HG03469 (cell line): Measurements from ENCODE around the gene B9D2.
"Not testable (repeated sequence)": the region's sequence is repeated elsewhere in the genome, so short reads cannot be mapped to it uniquely, and the experiment has no call there.

Source experiments
- ATAC-seq: cut with Tn5 transposase; IDR thresholded peaks from one replicate; pipeline ENCODE4 v1.9.1; 2021; ENCODE audit warnings: mild to moderate bottlenecking, moderate library complexity, moderate number of reproducible peaks; ENCODE audit not compliant: unreplicated experiment

B9D2 gene

DNA sequence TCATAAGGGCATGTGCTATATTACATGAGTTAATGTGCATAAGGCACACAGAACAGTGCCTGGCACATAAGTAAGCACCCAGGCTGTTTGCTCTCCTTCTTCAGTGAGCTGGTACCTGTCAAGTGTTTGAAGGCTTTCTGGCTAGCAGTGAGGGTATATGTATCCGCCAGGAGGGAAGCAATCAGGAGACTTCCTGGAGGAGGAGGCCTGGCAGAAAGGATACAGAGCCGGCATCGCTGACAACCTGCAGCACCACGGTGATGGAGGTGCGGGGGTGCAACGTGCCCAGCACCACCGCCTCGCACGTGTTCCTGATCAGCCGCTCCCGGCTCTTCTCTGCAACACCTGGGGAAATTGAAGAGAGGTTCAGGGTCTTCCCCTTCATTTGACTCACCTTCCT lies 27.7 kb upstream of the B9D2 start:
- ATAC-seq, result no peak

DNA sequence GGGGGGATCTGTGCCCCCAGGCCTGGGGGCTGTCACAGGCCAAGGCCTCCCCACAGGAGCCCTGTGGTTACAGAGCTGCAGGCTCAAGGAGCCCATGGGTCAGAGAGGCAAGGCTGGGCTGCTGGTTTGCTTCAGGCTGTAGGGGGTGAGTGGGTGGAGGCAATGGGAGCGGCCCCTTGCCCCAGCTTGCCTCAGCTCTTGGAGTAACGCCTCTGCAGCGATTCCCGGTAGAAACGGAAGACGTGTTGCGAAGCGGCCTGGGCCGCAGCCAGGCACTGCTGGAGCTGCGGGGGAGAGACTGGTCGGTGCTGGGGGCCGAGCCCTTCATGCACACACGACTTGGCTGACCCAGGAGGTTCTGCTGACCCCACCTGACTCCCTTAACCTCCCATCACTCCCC lies 22.5 kb upstream of the B9D2 start:
- ATAC-seq, result no peak

DNA sequence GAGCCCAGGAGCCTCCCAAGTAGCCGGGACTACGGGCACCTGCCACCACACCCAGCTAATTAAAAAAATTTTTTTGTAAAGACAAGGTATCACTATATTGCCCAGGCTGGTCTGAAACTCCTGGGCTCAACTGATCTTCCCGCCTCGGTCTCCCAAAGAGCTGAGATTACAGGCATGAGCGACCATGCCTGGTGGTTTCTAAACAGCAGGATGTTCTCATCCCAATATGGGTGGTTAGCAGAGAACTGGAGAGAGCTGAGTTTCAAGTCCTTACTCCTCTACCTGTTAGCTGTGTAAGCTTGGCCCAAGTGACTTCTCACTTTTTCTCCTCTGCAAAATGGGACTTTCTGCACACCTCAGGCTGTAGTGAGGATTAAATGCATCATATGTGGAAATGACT lies 20.4 kb upstream of the B9D2 start:
- ATAC-seq, result no peak

DNA sequence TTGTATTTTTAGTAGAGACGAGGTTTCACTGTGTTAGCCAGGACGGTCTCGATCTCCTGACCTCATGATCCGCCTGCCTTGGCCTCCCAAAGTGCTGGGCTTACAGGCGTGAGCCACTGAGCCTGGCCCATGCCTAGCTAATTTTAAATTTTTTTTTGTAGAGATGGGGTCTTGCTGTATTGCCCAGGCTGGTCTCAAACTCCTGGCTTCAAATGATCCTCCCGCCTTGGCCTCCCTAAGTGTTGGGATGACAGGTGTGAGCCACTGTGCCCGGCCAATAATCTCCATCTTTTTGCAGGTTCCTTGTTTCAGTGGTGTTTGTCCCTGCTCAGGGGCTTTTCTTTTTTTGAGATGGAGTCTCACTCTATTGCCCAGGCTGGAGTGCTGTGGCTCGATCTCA lies 17.6 kb upstream of the B9D2 start:
- not testable (repeated sequence) for ATAC-seq

DNA sequence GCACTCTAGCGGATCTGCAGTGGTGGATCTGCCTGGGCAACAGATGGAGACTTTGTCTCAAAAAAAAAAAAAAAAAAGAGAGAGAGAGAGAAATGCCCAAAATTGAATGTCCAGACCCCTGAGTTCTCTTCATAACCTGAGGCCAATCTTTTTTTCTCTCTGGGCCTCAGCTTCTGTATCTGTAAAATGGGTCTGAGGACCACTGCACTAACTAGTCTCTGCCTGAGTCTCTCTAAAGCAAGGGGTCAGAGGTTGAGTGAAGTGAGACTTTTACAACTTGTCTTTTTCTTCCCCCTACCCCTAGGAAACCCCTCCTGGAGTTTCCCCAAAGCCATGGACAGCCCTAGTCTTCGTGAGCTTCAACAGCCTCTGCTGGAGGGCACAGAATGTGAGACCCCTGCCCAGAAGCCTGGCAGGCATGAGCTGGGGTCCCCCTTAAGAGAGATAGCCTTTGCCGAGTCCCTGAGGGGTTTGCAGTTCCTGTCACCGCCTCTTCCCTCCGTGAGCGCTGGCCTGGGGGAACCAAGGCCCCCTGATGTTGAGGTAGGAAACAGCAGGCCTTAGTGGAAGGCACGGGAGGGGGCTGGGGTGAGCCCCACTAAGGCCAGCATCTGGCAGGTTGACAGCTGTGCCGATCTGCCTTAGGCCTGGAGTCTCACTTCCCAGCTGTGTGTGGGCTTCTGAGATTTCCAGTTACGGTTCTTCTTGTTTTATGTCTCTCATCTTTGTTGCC lies 14.2 kb upstream of the B9D2 start:
- ATAC-seq, result no peak

DNA sequence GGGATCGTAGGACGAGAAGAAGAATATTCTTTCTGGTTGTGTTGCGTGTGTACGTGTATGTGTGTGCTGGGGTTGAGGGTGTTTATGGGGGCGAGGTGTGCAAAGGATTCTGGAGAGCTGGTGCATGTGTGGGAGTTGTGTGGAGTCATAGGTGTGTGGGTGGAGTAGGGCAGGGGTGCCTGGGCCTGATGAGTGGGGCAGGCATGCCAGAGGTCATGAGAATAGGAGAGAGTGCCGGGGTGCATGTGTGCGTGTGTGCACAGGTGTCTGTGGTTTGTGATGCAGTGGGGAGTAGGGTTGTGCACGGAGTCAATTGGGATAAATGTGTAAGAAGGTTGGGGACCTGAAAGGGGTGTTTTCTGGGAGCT lies 13.0 kb upstream of the B9D2 start:
- no peak for ATAC-seq

DNA sequence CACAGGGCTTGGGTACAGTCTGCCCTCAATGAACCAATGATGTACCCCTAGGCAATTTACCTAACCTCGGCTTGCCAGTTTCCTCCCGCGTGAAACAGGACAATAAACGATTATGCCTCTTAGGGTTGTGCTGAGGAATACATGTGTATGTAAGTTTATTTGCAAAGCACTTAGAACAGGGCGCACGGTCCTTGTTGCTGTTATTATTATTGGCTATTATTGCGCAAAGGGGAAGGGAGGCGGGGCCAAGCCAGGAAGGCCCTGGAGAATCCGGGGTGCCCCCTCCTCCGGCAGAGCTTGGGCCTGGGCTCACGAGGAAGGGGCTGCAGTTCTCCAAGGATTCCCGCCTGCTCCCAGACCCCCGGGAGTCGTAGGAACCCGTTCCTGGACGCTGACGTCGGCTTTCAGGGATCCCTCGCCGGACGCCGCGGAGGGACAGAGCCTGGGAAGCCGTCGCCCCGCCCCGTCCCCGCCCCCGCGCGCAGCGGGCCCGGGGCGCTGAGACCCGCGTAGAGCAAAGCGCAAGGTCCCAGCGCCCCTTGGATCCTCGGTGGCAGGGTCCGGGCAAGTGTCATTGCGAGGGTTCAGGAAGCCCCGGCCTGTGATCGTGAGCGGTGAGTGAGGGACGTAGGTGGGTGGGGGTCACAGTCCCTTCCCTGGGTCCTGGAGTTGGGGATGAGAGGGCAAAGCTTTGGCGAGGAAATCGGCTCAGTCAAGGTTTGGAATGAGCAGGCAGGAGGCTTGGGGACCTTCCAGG lies 12.5 kb upstream of the B9D2 start, which contains the start of gene TMEM91:
Gene TMEM91 (plus strand): TSS at position 293 of the 757 bp plus-strand sequence. CDS start 1,777 bp downstream, outside the sequence.
- ATAC-seq, result no peak

DNA sequence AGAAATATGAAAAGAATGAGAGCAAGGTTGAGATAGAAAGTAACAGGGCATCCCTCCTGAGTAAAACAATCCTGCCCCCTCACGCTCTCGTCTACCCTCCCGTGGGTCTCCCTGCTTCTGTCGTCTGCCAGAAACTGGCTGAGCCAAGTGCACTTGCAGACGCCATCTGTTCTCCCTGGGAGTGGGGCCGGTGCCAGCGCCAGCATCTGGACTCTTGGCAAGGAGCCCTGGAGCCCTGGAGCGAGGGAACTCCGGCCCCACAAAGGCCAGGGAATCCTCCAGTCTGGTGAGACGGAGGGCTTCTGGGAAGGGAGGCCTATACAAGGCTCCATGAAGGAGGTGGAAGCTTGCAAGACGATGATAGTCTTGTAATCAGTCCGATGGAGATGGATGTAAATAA lies 10.0 kb upstream of the B9D2 start:
- no peak for ATAC-seq

DNA sequence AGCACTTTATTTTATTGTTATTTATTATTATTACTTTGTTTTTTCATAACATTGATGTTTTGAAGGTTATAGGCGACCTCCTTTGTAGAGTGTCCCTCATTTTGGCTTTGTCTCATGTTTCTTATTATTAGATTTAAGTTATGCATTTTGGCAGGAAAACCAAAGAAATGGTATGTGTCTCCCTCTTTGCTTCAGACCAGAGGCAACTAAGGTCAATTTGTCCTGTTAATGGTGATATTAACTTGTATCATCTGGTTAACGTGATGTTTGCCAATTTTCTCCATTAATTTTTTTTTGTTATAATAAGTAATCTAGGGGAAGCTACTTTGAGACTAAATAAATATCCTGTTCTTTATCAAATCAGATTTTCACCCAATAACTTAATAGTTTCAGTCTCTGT lies 8.6 kb upstream of the B9D2 start:
- ATAC-seq, result no peak

DNA sequence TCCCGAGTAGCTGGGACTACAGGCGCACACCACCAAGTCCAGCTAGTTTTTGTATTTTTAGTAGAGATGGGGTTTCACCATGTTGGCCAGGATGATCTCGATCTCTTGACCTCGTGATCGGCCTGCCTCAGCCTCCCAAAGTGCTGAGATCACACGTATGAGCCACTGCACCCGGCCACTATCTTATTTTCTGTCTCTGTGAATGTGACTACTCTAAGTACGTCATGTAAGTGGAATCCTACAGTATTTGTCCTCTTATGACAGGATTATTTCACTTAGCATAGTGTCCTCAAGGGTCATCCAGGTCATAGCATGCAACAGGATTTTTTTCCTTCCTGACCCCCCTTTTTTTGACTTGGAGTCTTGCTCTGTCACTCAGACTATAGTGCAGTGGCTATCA lies 7.6 kb upstream of the B9D2 start:
- no peak for ATAC-seq

DNA sequence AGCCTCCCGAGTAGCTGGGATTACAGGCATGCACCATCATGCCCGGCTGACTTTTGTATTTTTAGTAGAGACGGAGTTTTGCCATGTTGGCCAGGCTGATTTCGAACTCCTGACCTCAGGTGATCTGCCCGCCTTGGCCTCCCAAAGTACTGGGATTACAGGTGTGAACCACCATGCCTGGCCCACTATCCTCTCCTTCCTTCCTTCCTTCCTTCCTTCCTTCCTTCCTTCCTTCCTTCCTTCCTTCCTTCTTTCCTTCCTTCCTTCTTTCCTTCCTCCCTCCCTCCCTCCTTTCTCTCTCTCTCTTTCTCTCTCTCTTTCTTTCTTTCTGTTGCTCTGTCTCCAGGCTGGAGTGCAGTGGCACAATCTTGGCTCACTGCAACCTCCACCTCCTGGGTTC lies 7.2 kb upstream of the B9D2 start:
- ATAC-seq, result not testable (repeated sequence)

DNA sequence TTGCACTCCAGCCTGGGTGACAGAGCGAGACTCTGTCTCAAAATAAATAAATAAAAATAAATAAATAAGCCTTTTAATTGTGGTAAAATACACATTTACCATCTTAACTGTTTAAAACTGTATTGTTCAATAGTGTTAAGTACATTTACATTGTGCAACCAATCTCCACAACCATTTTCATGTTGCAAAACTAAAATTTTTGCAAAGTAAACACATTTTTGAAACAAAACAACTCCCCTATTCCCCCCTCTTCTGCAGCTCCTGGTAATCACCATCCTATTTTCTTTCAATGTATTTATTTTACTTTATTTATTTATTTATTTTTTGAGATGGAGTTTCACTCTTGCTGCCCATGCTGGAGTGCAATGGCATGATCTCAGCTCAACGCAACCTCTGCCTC lies 5.8 kb upstream of the B9D2 start:
- ATAC-seq, result no peak

DNA sequence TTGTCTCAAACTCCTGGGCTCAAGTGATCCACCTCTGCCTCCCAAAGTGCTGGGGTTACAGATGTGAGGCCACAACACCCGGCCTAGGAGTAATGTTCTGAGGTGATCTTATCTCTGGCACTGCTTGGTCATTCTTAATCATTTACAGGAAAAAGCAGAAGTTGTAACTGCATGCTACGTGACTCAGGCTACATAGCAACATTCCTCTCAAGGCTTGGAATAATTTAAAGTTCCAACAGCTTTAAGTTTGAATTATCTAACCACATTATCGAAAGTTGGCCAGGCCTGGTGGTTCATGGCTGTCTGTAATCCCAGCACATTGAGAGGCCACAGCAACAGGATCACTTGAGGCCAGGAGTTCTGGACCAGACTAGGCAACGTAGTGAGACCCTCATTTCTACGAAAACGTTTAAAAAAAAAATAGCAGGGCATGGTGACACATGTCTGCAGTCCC lies 3.9 kb upstream of the B9D2 start:
- ATAC-seq, result no peak

DNA sequence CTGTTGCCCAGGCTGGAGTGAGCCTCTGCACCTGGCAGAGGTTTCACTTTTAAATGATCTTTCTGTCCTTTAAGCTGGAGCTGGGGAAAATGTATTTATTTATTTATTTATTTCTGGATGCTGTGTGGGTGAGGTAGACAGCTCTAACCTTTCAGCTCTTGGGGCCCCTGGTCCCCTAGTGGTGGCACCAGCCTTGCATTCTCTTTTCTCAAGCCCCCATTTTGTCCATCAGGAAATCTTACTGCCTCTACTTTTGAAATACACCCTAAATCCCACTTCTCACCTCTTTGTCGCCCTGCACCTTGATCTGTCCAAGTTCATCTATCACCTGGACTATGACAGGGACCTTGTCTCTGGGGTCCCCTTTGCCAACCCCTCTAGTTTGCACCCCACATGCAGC lies 2.1 kb upstream of the B9D2 start:
- no peak for ATAC-seq

DNA sequence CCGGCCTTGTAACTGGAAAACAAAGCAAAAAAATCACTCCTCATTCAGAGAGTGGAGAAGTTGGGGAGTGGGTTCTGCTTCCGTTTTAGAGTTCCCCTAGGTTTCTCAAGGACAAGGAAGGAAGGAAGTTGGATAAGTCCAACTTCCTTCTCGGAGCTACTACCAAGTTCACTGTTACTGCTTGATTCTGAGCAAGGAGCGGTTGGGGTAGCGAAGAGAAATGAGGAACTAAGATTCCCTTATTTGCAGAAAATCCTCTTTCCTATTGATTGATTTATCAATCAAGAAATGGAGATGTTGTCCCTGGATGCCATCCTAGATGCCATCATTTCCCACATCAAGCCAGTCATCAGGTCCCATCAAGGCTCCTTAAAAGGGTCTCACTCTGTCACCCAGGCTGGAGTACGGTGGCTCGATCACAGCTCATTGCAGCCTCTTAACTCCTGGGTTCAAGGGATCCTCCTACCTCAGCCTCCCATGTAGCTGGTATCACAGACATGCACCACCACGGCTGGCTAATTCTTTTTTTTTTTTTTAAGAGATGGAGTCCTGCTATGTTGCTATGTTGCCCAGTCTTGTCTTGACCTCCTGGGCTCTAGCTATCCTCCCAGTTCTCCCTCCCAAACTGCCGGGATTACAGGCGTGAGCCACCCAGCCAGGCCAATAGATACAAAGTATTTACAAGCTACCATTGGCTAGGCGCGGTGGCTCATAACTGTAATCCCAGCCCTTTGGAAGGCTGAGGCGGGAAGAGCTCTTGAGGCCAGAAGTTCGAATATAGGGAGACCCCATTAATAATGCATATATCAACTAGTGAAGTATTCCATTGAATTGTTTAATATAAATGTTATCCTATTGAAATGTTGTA lies 809 bp upstream of the B9D2 start:
- ATAC-seq, result no peak

DNA sequence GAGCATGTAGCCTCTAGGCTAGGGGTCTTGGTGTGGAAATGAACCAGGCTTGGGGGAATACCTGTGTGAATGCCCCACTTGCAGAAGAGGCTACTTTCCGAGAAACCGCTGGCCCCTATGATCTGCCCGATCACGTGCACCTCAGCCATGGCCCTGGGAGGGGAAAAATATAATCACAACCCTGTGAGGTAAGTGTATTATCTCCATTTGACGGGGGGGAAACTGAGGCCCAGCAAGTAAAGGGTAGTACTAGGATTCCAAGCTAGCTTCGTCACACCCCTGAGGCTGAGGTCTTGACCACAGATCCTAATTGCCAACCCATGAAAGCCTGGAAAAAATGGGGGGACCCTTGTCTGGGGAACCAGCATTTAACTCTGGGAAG lies 587 bp downstream of the B9D2 start:
- ATAC-seq, result no peak

DNA sequence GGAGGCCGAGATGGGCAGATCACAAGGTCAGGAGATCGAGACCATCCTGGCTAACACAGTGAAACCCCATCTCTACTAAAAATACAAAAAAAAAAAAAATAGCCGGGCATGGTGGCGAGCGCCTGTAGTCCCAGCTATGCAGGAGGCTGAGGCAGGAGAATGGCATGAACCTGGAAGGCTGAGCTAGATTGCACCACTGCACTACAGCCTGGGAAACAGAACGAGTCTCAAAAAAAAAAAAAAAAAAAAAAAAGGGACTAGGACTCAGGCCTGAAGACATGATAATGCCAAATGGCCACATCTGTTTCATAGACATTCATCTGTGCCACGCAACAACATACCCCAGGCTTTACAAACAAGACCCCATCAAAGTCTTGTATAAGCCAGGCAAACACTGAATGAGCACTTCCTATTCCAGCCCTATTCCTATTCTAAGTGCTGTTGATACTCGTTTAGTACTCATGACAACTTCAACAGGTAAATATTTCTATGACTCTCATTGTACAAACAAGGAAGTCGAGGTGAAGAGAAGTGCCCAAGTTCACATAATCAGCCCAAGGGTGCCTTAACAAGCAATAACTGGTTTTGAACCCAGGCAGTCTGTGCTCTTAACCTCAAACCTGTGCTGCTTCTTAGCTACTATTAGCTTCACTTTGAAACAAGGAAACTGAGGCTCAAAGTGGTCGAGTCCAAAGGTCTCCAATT lies 1.7 kb downstream of the B9D2 start:
- no peak for ATAC-seq

DNA sequence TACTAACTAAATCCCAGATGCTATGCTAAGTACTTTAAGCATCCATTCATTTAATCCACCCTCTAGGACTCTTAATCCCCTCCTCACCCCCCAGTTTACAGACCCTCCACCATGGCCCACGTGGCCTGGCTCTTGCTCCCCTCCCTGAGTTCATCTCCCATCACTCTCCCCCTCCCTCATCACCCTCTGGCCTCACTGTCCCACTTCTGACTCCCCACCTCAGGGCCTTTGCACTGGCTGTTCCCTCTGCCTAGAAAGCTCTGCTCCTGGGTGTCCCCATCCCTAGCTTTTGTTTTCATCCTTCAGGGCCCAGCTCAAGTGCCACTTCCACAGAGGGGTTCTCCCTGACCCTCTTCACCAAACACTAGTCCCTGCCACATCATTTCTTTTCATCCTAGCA lies 4.2 kb downstream of the B9D2 start:
- no peak for ATAC-seq

DNA sequence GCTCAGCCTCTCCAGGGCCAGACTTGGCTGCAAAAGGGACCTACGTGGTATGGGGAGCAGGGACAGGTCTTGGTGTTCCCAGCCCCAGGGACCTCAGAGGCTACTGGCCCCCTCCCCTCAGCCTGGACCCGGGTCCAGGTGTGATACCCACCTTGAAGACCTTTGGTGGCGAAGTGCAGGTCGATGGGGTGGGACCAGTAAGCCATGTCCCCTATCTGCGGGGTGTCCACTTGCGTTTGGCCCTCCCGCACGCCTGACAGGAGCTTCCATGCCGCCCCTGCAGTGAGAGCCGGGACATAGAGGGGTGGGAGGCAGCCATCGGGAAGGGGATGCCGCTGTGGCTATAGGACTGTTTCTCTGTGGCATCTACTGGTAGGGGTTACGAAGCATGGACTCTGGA lies 6.2 kb downstream of the B9D2 start:
- ATAC-seq, result no peak

DNA sequence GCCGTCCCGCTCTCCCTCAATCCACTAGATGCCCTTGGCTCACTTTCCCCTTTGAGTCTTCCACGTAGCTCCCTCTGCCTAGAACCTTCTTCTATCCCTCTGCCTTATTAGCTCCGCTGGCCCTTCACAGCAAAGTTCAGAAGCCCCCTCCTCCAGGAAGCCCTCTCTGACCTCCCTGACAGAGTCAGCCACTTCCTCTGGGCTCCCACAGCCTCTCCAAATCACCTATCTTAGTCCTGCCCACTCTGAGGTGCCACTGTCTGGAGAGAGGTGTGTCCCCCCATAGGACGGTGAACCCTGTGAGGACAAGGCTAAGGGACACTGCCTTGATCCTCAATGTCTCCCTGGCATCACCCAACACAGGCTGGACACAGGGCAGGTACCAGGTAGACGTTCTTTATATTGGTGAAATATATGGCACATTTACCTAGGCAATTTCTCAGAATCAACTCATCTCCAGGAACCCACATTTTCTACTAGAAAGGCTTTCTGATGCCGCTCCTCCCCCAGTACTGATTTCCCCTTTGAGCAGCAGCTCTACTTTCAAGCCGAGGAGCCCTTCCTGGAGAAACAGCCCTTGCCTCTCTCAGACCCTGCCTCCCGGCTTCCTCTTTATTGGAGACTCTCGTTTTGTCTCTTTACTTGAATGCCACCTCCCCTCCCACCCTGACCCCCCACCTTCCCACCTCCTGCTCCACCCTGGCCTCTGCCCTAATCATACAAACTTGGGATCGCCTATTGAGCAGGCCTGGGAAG lies 6.8 kb downstream of the B9D2 start:
- no peak for ATAC-seq
